ENCODE data around the gene GFPT2.

- TF ChIP-seq ZNF10 (tag by site-specific recombination; IDR thresholded peaks at IDR 0.05) (no peak), EGR2 (tag by site-specific recombination; IDR thresholded peaks at IDR 0.05; ENCODE audit: low read depth) (no peak), CTCF (tag by site-specific recombination; IDR thresholded peaks at IDR 0.05) (no peak), ZNF645 (tag by site-specific recombination; IDR thresholded peaks at IDR 0.05) (no peak), RBAK (tag by site-specific recombination; IDR thresholded peaks at IDR 0.05) (no peak), REST (tag by site-specific recombination; IDR thresholded peaks at IDR 0.05) (no peak), ZEB2 (tag by site-specific recombination; IDR thresholded peaks at IDR 0.05) (no peak), KLF9 (tag by site-specific recombination; IDR thresholded peaks at IDR 0.05; ENCODE audit: low read depth) (no peak), TRIM28 (IDR thresholded peaks at IDR 0.05; ENCODE audit: borderline replicate concordance, low read length) (no peak), ZBTB8A (tag by site-specific recombination; IDR thresholded peaks at IDR 0.05) (no peak), ZNF274 (IDR thresholded peaks at IDR 0.05; ENCODE audit: low read length) (no peak), ZNF274 (tag by site-specific recombination; IDR thresholded peaks at IDR 0.05; ENCODE audit: borderline replicate concordance) (no peak)
These were observed 41.9 kb downstream of the GFPT2 start for GRCh38 chr5:180311216-180311615.

Data from HEK293 (cell line).